MM.1S (cell line): ENCODE data around the gene ABCB10.

Source experiments
- DNase-seq: peaks from one replicate; pipeline ENCODE4 v3.0.0-alpha.2; 2015
- H2AFZ ChIP-seq: fragments of 300-600 bp; sonication (generic); 2 replicates; pipeline ENCODE4 v1.6.0; 2016; ENCODE audit warnings: antibody characterized with exemption, low read length
- H3F3A ChIP-seq: fragments of 300-600 bp; sonication (generic); 2 replicates; pipeline ENCODE4 v1.6.1; 2016; ENCODE audit warnings: mild to moderate bottlenecking, antibody characterized with exemption, low read length, moderate library complexity, mixed read lengths; ENCODE audit not compliant: insufficient read depth
- H3K27ac ChIP-seq: fragments of 300-600 bp; sonication (generic); 2 replicates; pipeline ENCODE4 v1.5.1; 2016; ENCODE audit warnings: mild to moderate bottlenecking, low read length
- H3K27me3 ChIP-seq: fragments of 300-600 bp; sonication (generic); replicated peaks from 2 replicates; pipeline ENCODE4 v1.6.0; 2016; ENCODE audit warnings: low read length; ENCODE audit not compliant: insufficient read depth
- H3K36me3 ChIP-seq: fragments of 300-600 bp; sonication (generic); replicated peaks from 2 replicates; pipeline ENCODE4 v1.6.1; 2016; ENCODE audit warnings: mild to moderate bottlenecking, low read length, mixed read lengths; ENCODE audit not compliant: insufficient read depth
- H3K4me1 ChIP-seq: fragments of 300-600 bp; sonication (generic); 2 replicates; pipeline ENCODE4 v1.6.1; 2016; ENCODE audit warnings: low read length, mixed read lengths
- H3K4me2 ChIP-seq: fragments of 300-600 bp; sonication (generic); 2 replicates; pipeline ENCODE4 v1.6.0; 2016; ENCODE audit warnings: low read depth, low read length
- H3K4me3 ChIP-seq: fragments of 300-600 bp; sonication (generic); 2 replicates; pipeline ENCODE4 v1.5.1; 2016; ENCODE audit warnings: low read length, mixed read lengths
- H3K79me2 ChIP-seq: fragments of 300-600 bp; sonication (generic); 2 replicates; pipeline ENCODE4 v1.6.1; 2016; ENCODE audit warnings: mixed run types, low read length, mixed read lengths
- H3K9ac ChIP-seq: fragments of 300-600 bp; sonication (generic); 2 replicates; pipeline ENCODE4 v1.6.1; 2016; ENCODE audit warnings: low read length, mixed read lengths
- H3K9me2 ChIP-seq: fragments of 300-600 bp; sonication (generic); replicated peaks from 2 replicates; pipeline ENCODE4 v1.6.1; 2016; ENCODE audit warnings: mild to moderate bottlenecking, low read length, mixed read lengths; ENCODE audit not compliant: insufficient read depth
- H3K9me3 ChIP-seq: fragments of 300-600 bp; sonication (generic); replicated peaks from 2 replicates; pipeline ENCODE4 v1.6.1; 2016; ENCODE audit warnings: mild to moderate bottlenecking, low read length, mixed read lengths; ENCODE audit not compliant: insufficient read depth
- H4K20me1 ChIP-seq: fragments of 300-600 bp; sonication (generic); 2 replicates; pipeline ENCODE4 v1.6.1; 2016; ENCODE audit warnings: mild to moderate bottlenecking, low read length, moderate library complexity, mixed read lengths; ENCODE audit not compliant: insufficient read depth
- EZH2 ChIP-seq: fragments of 300-600 bp; sonication (generic); optimal IDR thresholded peaks from 2 replicates; pipeline ENCODE3; 2017; ENCODE audit warnings: low read depth, mild to moderate bottlenecking, antibody characterized with exemption, low read length, mixed read lengths
- EZH2phosphoT487 ChIP-seq: fragments of 300-600 bp; sonication (generic); IDR thresholded peaks from 2 replicates; pipeline ENCODE4 v1.6.1; 2018; ENCODE audit warnings: antibody characterized with exemption, low read length
- TF ChIP-seq, protein P1 (sequence below): fragments of 300-600 bp; sonication (generic); IDR thresholded peaks from 2 replicates; pipeline ENCODE4 v1.5.1; 2016; ENCODE audit warnings: antibody characterized with exemption, low read length, mixed read lengths

The ABCB10 gene

DNA sequence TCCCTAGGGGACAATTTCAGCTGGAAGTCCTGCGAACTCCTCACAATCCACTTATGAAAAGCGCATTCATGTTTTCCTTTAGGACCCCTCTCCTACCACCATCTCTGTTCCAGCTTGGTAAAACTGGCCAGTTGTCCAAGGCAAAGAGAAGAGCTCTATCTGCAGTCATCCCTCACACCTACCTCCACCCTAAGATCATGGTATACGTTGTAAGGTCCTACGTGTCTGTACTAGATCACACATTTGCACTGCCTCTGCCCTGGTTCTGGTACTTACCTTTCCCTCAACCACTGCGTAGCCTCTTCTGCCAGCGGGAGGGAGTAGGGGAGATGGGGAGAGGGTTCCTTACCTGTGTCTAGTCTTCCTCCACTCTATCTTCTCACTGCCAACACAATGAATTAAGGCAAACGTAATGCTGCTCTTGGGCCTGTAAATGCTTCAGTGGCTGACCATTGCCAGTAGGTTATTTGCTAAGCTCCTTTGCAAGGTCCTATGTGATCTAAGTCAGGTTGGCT is 49.6 kb downstream of the ABCB10 start:
- Histone ChIP-seq H3K36me3 (no peaks in the 10 kb centered on the region; the same call in 1 of the 2 replicates), H3F3A (peaks cover 9% of the 10 kb centered on the region; the same call in 1 of the 2 replicates), H3K4me2 (peak overlapping the region; percentile 94), H3K4me1 (peaks cover 11% of the 10 kb centered on the region), H3K27ac (peak overlapping the region; percentile 79), H3K9ac (peak overlapping the region; percentile 83), H3K27me3 (no peaks in the 10 kb centered on the region), H3K9me2 (no peaks in the 10 kb centered on the region), H4K20me1 (no peaks in the 10 kb centered on the region), H3K79me2 (peaks cover 38% of the 10 kb centered on the region), H3K4me3 (peak overlapping the region; percentile 75), H2AFZ (peak overlapping the region; percentile 89), H3K9me3 (no peaks in the 10 kb centered on the region)
- TF ChIP-seq EZH2phosphoT487 (no peak), EZH2 (no peak)
- TF ChIP-seq, protein P1, sequence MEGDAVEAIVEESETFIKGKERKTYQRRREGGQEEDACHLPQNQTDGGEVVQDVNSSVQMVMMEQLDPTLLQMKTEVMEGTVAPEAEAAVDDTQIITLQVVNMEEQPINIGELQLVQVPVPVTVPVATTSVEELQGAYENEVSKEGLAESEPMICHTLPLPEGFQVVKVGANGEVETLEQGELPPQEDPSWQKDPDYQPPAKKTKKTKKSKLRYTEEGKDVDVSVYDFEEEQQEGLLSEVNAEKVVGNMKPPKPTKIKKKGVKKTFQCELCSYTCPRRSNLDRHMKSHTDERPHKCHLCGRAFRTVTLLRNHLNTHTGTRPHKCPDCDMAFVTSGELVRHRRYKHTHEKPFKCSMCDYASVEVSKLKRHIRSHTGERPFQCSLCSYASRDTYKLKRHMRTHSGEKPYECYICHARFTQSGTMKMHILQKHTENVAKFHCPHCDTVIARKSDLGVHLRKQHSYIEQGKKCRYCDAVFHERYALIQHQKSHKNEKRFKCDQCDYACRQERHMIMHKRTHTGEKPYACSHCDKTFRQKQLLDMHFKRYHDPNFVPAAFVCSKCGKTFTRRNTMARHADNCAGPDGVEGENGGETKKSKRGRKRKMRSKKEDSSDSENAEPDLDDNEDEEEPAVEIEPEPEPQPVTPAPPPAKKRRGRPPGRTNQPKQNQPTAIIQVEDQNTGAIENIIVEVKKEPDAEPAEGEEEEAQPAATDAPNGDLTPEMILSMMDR, result no peak
- no peak for DNase-seq

DNA sequence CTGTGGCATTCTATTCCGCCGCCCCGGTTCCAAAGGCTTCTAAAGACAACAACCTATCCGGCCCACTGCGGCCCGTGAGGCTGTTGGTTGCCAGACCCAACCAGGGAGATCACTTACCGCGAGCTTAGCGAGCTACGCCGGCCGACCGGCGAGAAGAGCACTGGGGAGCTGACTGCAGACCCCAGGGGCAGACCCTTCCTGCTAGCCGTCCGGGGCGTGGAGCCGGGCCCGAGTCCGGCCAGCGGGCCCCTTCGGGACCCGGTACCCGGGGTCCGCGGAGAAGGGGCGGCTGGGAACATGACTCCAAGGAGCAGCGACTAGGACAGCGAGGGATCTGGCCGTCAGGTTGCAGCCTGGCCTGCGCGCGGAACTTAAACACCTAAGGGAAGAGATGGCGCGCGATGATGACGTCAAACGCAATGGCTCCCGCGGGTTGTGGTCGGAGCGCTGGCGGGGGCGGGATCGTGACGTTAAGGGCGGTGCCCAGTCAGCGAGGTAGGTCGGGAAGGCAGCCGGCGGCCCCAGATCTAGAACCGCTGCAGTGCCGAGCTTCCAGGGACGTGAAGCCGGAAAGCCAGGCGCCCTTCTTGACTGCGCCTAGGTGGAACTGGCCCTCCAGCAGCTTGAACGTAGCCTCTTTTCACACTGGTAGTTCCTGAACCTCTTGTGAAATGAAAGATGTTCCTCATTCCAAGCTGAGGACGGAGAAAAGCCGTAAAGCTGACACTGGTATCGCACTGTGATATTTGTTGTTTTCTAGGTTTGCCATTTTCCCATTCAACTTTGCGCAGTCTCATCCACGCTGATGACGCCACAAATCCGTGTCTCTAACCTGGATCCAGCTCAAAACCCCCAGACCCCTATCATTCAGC is 50.3 kb downstream of the ABCB10 start, which contains the start of gene NUP133:
NUP133 (minus strand) TSS at position 391 of the 872 bp plus-strand sequence; CDS start at position 299, 92 bp downstream.
- Histone ChIP-seq H3K9me2 (no peaks in the 10 kb centered on the region), H3K27me3 (no peaks in the 10 kb centered on the region), H3K27ac (peak within 1 kb of the TSS; percentile 79), H3K79me2 (peaks cover 38% of the 10 kb centered on the region), H3K9ac (peak within 1 kb of the TSS; percentile 83), H3K4me3 (peak within 1 kb of the TSS; percentile 75), H3K36me3 (no peaks in the 10 kb centered on the region; the same call in 1 of the 2 replicates), H4K20me1 (no peaks in the 10 kb centered on the region), H3K9me3 (no peaks in the 10 kb centered on the region), H2AFZ (peak within 1 kb of the TSS; percentile 89), H3K4me2 (peak within 1 kb of the TSS; percentile 94), H3K4me1 (peaks cover 11% of the 10 kb centered on the region), H3F3A (peaks cover 9% of the 10 kb centered on the region; the same call in 1 of the 2 replicates)
- peak; percentile 100 for DNase-seq
- TF ChIP-seq, protein P1, result no peak
- TF ChIP-seq EZH2phosphoT487 (no peak), EZH2 (no peak)

DNA sequence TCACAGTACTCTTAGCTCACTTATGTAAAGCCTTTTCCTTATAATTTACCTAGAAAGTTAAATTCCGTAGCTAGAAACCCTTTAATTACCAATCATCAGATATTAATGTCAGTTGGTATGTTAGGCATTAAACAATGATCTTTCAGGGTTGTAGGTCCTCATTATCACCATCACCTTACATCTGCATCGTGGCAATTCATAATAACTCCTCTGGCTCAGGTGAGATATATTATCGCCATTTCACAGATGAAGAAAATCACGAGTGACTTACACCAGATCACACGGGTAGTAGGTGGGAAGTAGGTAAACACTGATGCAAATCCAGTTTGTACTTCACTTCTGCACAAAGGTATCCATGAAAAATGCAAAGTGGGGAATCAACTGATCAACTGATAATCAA is 51.0 kb downstream of the ABCB10 start:
- H3K27ac ChIP-seq, result peak overlapping the region; percentile 79
- H2AFZ ChIP-seq, result peak overlapping the region; percentile 79

More for the DNA sequence above, 51.0 kb downstream of the ABCB10 start:
- Histone ChIP-seq H3K4me2 (peak overlapping the region; percentile 81), H3K4me3 (peak overlapping the region; percentile 75), H3K4me1 (peaks cover 11% of the 10 kb centered on the region), H3K9me3 (no peaks in the 10 kb centered on the region), H3K36me3 (no peaks in the 10 kb centered on the region; the same call in 1 of the 2 replicates), H3K27me3 (no peaks in the 10 kb centered on the region), H4K20me1 (no peaks in the 10 kb centered on the region), H3K9me2 (no peaks in the 10 kb centered on the region), H3F3A (peaks cover 9% of the 10 kb centered on the region; the same call in 1 of the 2 replicates), H3K79me2 (peaks cover 38% of the 10 kb centered on the region), H3K9ac (peak overlapping the region; percentile 83)
- DNase-seq, result no peak
- no peak for TF ChIP-seq EZH2phosphoT487
